ENCODE measurements around the gene CCDC195.

GRCh38 chr2:224722770-224723169 lies 6.6 kb upstream of the CCDC195 start:
- TF ChIP-seq, protein P1, sequence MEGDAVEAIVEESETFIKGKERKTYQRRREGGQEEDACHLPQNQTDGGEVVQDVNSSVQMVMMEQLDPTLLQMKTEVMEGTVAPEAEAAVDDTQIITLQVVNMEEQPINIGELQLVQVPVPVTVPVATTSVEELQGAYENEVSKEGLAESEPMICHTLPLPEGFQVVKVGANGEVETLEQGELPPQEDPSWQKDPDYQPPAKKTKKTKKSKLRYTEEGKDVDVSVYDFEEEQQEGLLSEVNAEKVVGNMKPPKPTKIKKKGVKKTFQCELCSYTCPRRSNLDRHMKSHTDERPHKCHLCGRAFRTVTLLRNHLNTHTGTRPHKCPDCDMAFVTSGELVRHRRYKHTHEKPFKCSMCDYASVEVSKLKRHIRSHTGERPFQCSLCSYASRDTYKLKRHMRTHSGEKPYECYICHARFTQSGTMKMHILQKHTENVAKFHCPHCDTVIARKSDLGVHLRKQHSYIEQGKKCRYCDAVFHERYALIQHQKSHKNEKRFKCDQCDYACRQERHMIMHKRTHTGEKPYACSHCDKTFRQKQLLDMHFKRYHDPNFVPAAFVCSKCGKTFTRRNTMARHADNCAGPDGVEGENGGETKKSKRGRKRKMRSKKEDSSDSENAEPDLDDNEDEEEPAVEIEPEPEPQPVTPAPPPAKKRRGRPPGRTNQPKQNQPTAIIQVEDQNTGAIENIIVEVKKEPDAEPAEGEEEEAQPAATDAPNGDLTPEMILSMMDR (IDR thresholded peaks at IDR 0.05), result no peak
- no peak for TF ChIP-seq EP300 (IDR thresholded peaks at IDR 0.05)

Measured in ovary (tissue), 3 donors.